HepG2 (cell line): ENCODE data around the gene DNAJC8. TPM values are rescaled to one million over a fixed set of nuclear protein-coding genes. Genes with fewer than 3 reads are reported as not detected.

ENCODE experiments used
- ARID5B ChIP-seq: IDR thresholded peaks from 2 replicates; pipeline ENCODE4 v1.4.0; 2020; ENCODE audit warnings: mild to moderate bottlenecking, missing genetic modification reagents
- EZH2 ChIP-seq: conservative IDR thresholded peaks from 2 replicates; pipeline ENCODE4 v1.6.1; 2012; ENCODE audit warnings: mild to moderate bottlenecking, low read depth, low read length, moderate library complexity
- FOXK1 ChIP-seq: sonication (generic); formaldehyde crosslinking; IDR thresholded peaks from 2 replicates; pipeline ENCODE4 v1.4.0; 2020; ENCODE audit warnings: low read depth, missing genetic modification reagents, borderline replicate concordance
- GFI1 ChIP-seq: sonication (generic); formaldehyde crosslinking; IDR thresholded peaks from 2 replicates; pipeline ENCODE4 v1.5.0; 2020; ENCODE audit warnings: missing genetic modification reagents, mild to moderate bottlenecking, borderline replicate concordance
- HNRNPL ChIP-seq: fragments of 200-400 bp; formaldehyde crosslinking; IDR thresholded peaks from 2 replicates; pipeline ENCODE4 v1.6.1; 2017; ENCODE audit warnings: mild to moderate bottlenecking, low read depth, low read length
- HOXA3 ChIP-seq: sonication (generic); formaldehyde crosslinking; IDR thresholded peaks from 2 replicates; pipeline ENCODE4 v1.5.0; 2020; ENCODE audit warnings: missing genetic modification reagents
- HOXA9 ChIP-seq: sonication (generic); formaldehyde crosslinking; IDR thresholded peaks from 2 replicates; pipeline ENCODE4 v1.8.1; 2022; ENCODE audit warnings: missing genetic modification reagents, mild to moderate bottlenecking, moderate library complexity, borderline replicate concordance
- MXD4 ChIP-seq: IDR thresholded peaks from 2 replicates; pipeline ENCODE4 v1.6.1; 2016; ENCODE audit warnings: mild to moderate bottlenecking, missing biosample characterization, missing genetic modification reagents
- NCOR1 ChIP-seq: fragments of 200-600 bp; sonication (generic); IDR thresholded peaks from 2 replicates; pipeline ENCODE4 v1.7.0; 2017; ENCODE audit warnings: antibody characterized with exemption, low read length, borderline replicate concordance
- TARDBP ChIP-seq: sonication (generic); formaldehyde crosslinking; IDR thresholded peaks from 2 replicates; pipeline ENCODE4 v1.8.0; 2022; ENCODE audit warnings: mild to moderate bottlenecking, missing genetic modification reagents
- ZFX ChIP-seq: sonication (generic); formaldehyde crosslinking; IDR thresholded peaks from 2 replicates; pipeline ENCODE4 v1.4.0; 2020; ENCODE audit warnings: mild to moderate bottlenecking, low read depth, missing genetic modification reagents, moderate library complexity
- ZHX2 ChIP-seq, 2 experiments: sonication (generic) in 1 of 2; formaldehyde crosslinking in 1 of 2; IDR thresholded peaks; 2 replicates each; pipeline versions ENCODE4 v1.6.1 to v1.9.0; 2014 to 2022; ENCODE audit warnings: antibody characterized with exemption in 1 of 2, borderline replicate concordance in 1 of 2, inconsistent platforms in 1 of 2, low read depth in 1 of 2, missing genetic modification reagents in 1 of 2
- ZNF329 ChIP-seq: sonication (generic); formaldehyde crosslinking; IDR thresholded peaks from 2 replicates; pipeline ENCODE4 v1.9.0; 2021; ENCODE audit warnings: low read depth, mild to moderate bottlenecking, missing genetic modification reagents
- ZNF430 ChIP-seq: sonication (generic); formaldehyde crosslinking; IDR thresholded peaks from 2 replicates; pipeline ENCODE4 v1.9.0; 2021; ENCODE audit warnings: mild to moderate bottlenecking, missing genetic modification reagents
- ZNF747 ChIP-seq: sonication (generic); formaldehyde crosslinking; IDR thresholded peaks from 2 replicates; pipeline ENCODE4 v1.8.1; 2023; ENCODE audit warnings: missing genetic modification reagents, mild to moderate bottlenecking, borderline replicate concordance
- ZNF792 ChIP-seq: IDR thresholded peaks from 2 replicates; pipeline ENCODE4 v1.6.1; 2016
- polyA plus RNA-seq, 8 experiments: library from polyadenylated mRNA; depleted of rRNA in 3 of 8; stranded (reverse) in 7 of 8; unstranded in 1 of 8; fragments of >200 nt; fragmentation: Illumina TruSeq in 4 of 8; extraction: Trizol in 4 of 8; gene quantifications; 2 replicates each; pipeline versions ENCODE4 v1.2.1 to v1.2.3, GENCODE V29; 2011 to 2016; ENCODE audit warnings: low read depth in 4 of 8, missing spikeins in 1 of 8, mixed read lengths in 1 of 8; ENCODE audit not compliant: insufficient read depth in 1 of 8
- total RNA-seq, 5 experiments: library from RNA; depleted of rRNA; stranded (reverse); fragments of >200 nt; fragmentation: Illumina TruSeq; extraction: Trizol; gene quantifications; 2 replicates each; pipeline ENCODE4 v1.2.3, GENCODE V29; 2016; ENCODE audit warnings: low read depth in 1 of 5
- TF ChIP-seq, protein P1 (sequence below), 2 experiments: fragments of 450-650 bp in 1 of 2; sonication (generic) in 1 of 2; formaldehyde crosslinking; IDR thresholded peaks; 2 replicates each; pipeline versions ENCODE4 v1.5.0 to v1.8.0; 2020 to 2022; ENCODE audit warnings: mild to moderate bottlenecking in 1 of 2, missing genetic modification reagents in 1 of 2

Gene DNAJC8
- total and polyA plus RNA-seq, 2 of the 13 experiments (the other 11 are each of a cell fraction or from before 2014, with no cell fraction given) = 54.5 to 126 TPM

DNA sequence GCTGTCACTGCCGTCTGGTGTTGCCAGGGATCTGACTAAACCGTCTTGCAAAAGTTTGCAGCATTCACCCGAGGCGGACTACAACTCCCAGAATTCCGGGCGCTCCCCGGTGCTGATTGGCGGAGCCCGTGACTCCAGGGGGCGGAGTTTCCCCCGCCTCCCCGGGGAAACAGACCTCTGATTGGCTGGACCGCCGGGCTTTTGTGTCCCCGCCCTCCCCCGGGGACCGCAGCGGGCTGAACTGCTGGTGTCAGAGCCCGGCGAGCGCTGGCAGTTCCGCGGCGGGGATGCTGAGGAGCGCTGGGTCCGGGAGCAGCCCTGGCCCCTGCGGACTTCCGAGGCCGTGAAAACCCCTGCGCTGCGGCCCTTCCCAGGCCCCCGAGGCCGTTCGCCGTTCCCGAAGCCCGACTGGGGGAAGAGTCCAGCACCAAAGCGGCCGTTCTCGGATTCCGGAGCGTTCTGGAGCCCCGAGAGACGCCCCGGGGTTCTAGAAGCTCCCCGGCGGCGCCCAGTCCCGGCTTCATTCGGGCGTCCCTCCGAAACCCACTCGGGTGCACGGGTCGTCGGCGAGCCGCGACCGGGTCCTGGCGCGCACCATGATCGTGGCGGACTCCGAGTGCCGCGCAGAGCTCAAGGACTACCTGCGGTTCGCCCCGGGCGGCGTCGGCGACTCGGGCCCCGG, 26.6 kb upstream of the DNAJC8 start, which contains the start of gene SESN2 (continued):
- TF ChIP-seq NCOR1 (no peak), ZNF430 (0 out of 2 replicates have a peak, but pooled peaks have one; percentile 36), ZHX2 (IDR thresholded peaks at IDR 0.05; ENCODE audit: low read depth) (no peak), ZHX2 (CRISPR knock-in tag; IDR thresholded peaks at IDR 0.05; ENCODE audit: borderline replicate concordance) (peak; percentile 29; the same call in 1 of the 2 replicates), HOXA9 (CRISPR knock-in tag) (no peak), TARDBP (CRISPR knock-in tag) (peak; percentile 36; the same call in 1 of the 2 replicates), ARID5B (CRISPR knock-in tag) (no peak), MXD4 (peak; percentile 33; the same call in 1 of the 2 replicates), ZNF747 (0 out of 2 replicates have a peak, but pooled peaks have one; percentile 66), GFI1 (no peak), EZH2 (no peak), HNRNPL (no peak), ZNF792 (no peak; the same call in 1 of the 2 replicates), ZFX (CRISPR knock-in tag) (peak; percentile 53; the same call in 1 of the 2 replicates), HOXA3 (peak; percentile 58; the same call in 1 of the 2 replicates), FOXK1 (peak; percentile 39; the same call in 1 of the 2 replicates), ZNF329 (CRISPR knock-in tag) (peak; percentile 34; the same call in 1 of the 2 replicates)
- TF ChIP-seq, protein P1, sequence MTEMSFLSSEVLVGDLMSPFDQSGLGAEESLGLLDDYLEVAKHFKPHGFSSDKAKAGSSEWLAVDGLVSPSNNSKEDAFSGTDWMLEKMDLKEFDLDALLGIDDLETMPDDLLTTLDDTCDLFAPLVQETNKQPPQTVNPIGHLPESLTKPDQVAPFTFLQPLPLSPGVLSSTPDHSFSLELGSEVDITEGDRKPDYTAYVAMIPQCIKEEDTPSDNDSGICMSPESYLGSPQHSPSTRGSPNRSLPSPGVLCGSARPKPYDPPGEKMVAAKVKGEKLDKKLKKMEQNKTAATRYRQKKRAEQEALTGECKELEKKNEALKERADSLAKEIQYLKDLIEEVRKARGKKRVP (CRISPR knock-in tag; IDR thresholded peaks at IDR 0.05) = peak; percentile 52 to 98; a peak in 3 of 4 replicates
